Frontal cortex (tissue), 4 donors: Measurements from ENCODE around the gene LRRC70. TPM values are rescaled to one million over a fixed set of nuclear protein-coding genes. Genes with fewer than 3 reads are reported as not detected.
"Not testable (repeated sequence)": the region's sequence is repeated elsewhere in the genome, so short reads cannot be mapped to it uniquely, and the experiment has no call there.

Experiments
- DNase-seq, 2 donors: peaks; one replicate each; pipeline ENCODE4 v3.0.0; 2012; ENCODE audit warnings: low spot score in 2 of 2
- FAIRE-seq: peaks from 2 replicates; lab custom pipeline; 2012; peaks lifted over from hg19 to GRCh38; lab: Jason Lieb, UNC
- total RNA-seq: library from RNA; depleted of rRNA; stranded (reverse); fragments of >200 nt; gene quantifications from one replicate; pipeline ENCODE4 v1.2.3, GENCODE V29; 2014
- donor health status: control.
- donor health status: control.
- donor health status: control.

LRRC70 gene
- total RNA-seq, 1 donor from 2014 or later, result 3.7 TPM

DNA sequence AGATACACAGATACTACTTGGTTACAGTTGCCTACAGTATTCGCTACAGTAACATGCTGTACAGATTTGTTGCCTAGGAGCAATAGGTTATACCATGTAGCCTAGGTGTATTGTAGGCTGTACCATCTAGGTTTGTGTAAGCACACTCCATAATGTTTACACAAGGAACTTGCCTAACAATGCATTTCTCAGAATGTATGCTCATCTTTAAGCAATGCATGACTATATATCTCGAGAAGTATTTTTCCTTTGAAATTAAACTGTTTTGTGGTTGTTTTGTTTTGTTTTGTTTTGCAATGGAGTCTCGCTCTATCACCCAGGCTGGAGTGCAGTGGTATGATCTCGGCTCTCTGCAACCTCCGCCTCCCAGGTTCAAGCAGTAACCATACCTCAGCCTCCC, 25.3 kb downstream of the LRRC70 start:
- DNase-seq (no peak), FAIRE-seq (no peak)

DNA sequence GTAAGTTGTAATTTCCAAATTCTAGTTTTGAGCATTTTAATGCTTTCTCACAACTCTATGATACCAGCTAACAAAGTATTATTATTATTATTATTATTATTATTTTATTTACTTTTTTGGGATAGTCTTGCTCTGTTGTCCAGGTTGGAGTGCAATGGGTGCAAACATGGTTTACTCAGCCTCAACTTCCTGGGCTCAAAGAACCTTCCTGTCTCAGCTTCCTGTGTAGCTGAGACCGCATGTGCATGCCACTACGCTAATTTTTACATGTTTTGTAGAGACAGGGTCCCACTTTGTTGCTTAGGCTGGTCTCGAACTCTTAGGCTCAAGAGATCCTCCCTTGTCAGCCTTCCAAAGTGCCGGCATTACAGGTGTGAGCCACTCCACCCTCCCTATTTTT, 27.0 kb downstream of the LRRC70 start:
- FAIRE-seq, result no peak

DNA sequence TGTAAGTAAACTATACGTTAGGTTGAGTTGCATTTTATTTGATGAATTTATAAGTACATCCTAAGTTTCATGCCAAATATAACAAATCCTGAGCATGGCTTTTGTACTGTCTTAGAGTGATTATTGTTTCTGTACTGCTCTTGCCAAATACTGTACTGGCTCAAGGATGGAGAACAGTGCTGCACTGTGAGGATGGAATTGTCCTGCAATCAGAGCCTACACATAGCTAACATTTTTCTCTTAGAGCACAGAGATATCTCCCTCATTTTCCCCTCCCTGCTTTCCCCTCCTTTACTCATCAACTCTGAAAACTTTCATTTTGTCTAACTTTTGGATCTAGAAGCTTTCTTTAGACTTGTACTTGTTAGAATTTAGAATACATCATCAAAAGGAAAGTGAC, 28.3 kb downstream of the LRRC70 start:
- DNase-seq (no peak), FAIRE-seq (no peak)

More for the DNA sequence above, 27.0 kb downstream of the LRRC70 start:
- DNase-seq, result no peak

DNA sequence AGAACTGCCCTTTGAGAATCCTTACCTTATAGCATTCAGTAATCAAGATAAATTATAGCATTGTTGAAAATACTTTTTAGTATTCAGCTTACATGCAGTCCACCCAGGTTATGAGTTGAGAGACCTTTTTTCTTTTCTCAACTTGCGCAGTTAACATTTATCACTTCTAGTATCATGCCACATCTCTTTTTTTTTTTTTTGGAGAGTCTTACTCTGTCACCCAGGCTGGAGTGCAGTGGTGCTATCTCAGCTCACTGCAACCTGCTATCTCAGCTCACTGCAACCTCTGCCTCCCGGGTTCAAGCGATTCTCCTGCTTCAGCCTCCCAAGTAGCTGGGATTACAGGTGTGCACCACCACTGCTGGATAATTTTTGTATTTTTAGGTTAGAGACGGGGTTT, 29.0 kb downstream of the LRRC70 start:
- no peak for DNase-seq

DNA sequence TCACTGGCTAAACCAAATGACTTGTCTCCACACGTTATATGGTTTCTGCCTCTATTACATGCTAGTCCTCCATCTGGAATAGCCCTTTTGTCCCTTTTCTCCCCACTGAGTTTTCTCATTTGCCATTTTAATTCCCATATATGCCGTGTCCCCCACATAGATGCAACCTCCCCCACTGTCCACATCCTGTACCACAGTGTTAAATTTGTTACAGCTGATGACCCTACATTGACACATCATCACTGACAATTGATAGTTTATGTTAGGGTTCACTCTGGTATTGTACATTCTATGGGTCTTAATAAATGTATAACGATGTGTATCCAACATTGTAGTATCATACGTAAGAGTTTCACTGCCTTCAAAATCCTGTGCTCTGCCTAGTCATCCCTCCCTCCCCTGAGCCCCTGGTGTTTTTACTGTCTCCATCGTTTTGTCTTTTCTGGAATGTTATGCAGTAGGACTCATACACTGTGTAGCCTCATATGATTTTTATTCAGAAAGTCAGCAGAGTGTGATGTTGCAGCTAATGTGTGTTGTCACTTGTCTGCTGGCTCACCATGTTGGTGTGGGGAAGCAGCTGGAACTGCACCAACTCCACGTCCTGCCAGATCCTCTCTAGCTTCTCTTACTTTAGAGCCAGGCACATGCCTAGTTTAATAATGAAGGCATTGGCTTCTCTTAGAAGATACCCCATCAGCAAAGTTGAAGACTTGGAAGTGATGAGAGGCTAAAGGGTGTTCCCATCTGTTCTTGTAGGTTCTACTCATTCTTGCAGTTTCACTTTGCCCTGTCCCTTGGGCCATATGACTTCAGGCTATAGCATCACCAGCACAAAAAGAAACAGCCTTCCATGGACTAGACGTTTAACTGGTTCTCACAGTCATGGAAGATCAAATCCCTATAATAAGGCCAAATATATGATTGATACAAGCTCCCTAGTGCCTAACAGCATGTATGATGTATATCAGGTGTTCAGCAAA, 30.2 kb downstream of the LRRC70 start:
- DNase-seq (no peak), FAIRE-seq (no peak)

More for the DNA sequence above, 29.0 kb downstream of the LRRC70 start:
- FAIRE-seq, result no peak

DNA sequence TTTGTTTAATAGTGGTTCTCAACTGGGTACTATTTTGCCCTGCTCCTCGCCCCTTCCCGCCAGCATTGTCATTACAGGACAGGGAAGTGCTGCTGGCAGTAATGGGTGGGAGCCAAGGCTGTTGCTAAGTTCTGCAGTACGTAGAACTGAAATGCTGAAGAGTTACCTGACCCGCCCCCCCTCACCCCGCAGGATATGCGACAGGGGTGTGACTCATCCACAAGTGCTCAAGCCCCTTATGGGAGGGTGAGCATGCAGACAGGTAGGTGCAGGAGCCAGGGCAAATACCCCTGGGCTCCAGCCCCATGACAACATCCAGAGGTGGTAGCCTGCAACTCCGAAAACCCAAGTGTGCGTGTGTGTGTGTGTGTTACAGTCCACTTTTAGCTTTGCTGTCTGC, 35.7 kb downstream of the LRRC70 start:
- DNase-seq, result no peak
- no peak for FAIRE-seq

DNA sequence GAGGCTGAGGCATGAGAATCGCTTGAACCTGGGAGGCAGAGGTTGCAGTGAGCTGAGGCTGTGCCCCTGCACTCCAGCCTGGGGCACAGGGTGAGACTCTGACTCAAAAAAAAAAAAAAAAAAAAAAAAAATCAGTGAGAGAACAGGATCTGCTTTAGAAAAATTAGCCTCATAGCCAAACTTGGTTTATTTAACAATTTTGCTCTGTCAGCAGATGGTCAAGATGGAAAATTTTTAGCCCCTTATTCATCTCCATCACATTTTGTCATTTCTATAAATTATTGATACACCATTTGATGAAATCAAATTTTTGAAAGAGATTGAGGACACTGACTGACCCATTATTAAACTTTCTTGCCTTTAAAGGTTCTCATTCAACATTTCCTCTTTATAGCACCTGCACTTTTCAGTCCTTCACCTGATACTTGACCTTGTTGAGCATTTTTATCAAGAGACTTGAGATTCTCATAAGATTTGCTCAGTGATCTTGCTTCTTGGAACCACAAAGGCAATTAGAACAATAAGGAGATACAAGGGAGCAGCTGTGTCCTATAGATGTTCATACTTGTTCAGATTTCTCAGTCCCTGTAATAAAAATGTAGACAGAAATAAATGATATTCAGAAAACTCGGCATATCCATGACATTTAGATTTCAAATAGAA, 38.1 kb downstream of the LRRC70 start:
- FAIRE-seq, result no peak

DNA sequence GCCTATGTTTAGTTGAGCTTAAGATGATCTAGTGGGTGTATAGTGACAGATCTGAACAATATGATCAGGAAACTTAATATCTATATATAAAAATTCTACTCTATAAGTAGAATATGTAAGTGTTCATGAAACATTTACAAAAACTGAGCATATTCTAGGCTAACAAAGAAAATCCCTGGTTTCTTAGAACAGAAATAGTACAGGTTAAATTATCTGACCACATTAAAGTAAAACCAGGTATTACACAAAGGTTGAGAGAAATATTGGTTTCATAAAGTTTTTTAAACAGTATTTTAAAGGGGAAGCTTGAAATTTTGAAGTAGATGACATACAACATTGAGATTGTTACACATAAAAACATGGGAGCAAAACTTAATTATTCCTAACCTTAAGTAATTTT, 39.3 kb downstream of the LRRC70 start:
- no peak for DNase-seq
- no peak for FAIRE-seq

More for the DNA sequence above, 38.1 kb downstream of the LRRC70 start:
- no peak for DNase-seq

DNA sequence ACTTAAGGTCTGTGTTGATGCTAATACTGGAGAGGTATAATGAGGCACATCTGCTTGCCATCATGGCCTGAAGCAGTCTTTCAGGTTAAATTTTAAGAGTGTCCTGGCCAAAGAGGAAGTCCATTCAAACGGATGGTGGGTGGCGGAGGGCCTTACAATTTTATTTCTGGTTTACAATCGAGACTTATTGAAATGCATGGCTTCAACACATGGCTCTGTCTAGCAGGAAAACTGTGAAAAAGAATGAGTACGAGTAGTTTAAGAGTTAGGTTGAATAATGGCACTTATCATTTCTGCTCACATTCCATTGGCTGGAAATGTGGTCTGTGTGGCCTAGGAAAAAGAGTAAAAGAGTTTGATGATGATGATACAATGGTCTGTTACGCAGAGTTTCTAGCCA, 42.1 kb downstream of the LRRC70 start:
- no peak for FAIRE-seq
- DNase-seq, result no peak

DNA sequence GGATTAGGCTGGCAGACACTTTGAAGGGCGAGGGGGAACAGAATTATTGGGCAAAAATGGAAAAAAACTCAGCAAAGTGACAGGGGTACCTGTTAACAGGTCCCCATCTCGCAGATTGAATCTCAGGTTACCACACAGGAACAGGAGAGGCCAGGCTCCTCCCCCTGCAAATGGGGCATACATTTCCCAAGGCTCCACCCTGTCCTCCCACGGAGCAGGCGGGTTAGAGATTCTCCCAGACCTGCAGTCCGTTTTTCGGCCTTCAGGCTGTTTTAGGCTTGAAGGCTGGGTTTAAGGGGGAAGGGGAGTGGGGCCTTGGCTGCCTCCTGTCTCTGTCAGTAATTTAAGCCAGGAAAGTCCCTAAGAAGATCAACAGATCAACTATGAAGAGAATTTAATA, 42.7 kb downstream of the LRRC70 start:
- DNase-seq, result no peak
- FAIRE-seq, result no peak

DNA sequence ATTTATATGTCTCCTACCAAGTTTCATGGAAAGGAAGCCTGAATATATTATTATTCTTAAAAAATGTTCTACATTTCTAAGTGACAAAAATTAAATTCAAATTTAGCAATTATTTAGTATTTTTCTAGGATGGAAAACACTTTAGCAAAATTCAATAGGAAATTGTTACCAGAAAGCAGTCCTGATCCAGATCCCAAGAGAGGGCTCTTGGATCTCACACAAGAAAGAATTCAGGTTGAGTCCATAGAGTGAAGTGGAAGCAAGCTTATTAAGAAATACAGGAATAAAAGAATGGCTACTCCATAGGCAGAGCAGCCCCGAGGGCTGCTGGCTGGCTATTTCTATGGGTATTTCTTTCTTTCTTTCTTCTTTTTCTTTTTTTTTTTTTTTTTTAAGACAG, 44.7 kb downstream of the LRRC70 start:
- FAIRE-seq, result no peak
- DNase-seq, result no peak

DNA sequence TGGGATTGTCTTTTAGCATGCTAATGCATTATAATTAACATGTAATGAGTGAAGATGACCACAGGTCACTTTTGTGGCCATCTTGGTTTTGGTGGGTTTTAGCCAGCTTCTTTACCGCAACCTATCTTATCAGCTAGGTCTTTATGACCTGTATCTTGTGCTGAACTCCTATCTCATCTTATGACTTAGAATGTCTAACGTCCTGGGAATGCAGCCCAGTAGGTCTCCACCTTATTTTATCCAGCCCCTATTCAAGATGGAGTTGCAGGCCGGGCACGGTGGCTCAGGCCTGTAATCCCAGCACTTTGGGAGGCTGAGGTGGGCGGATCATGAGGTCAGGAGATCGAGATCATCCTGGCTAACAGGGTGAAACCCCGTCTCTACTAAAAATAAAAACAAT, 45.8 kb downstream of the LRRC70 start:
- not testable (repeated sequence) for DNase-seq, FAIRE-seq

DNA sequence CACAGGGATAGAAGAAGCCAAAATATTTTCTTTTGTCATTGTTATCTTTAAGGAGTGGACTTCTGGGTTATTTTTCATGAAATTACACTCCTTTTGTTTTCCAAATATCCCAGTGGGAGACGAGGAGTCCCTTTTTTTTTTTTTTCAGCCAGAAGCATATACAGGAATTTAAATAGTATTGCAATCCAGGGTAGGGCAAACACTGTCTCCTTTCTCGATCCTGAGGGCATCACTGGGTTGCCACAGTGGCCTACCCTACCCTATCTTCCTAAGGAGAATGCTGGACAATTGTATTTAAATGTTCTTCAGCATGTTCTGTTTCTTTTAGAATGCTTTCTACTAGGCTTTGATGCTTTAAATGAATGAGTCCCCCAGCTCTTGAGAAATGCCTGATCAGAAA, 47.9 kb downstream of the LRRC70 start:
- DNase-seq (no peak), FAIRE-seq (no peak)

DNA sequence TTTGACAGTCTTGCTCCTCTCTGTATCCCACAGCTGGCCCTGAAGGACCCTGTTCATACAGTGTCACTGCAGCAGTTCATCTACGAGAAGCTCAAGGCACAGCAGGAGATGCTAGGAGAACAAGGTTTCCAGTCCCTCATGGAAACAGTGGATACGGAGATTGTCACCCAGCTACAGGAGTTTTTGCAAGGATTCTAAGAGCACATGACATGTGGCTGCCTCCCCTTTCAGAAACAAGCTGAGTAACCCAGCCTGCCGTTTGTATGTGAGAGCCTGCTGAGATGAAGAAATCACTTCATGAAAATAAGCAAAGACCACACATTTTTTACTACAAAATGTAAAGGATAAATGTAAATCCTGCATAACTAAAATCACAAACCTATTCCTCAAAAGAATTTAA, 48.5 kb downstream of the LRRC70 start:
- DNase-seq (no peak), FAIRE-seq (no peak)

DNA sequence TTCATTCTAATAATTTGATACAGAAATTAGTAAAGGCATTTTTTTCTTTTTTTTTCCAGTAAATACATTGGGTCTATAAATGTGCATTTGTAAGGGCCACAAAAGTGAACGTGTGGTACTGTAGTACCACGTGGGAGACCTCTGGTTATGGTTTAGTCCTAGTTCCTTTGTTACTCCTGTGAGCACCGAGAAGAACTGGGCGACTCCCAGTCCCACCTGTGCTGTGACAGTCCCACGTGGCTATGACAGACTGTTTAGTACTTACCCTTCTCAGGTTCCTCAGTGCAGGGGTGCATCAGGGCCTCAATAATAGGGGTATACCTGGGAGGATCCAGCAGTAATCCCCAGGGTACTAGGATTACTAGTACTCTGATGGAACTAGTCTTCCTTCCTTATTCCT, 49.3 kb downstream of the LRRC70 start:
- FAIRE-seq, result no peak
- no peak for DNase-seq

Other genes starting within 250 kb of the LRRC70 start
- 18.8 TPM for gene DIMT1, start 174.9 kb upstream of the LRRC70 start, total RNA-seq
- gene IPO11, start 166.1 kb upstream of the LRRC70 start, total RNA-seq, result 39.9 TPM